HFF-Myc (cell line): ENCODE measurements around the gene PTGES3.
A peak's percentile ranks its signal among the peaks of the same experiment; 100 is the strongest.

Source experiments
- DNase-seq: peaks from one replicate; pipeline ENCODE4 v3.0.0-alpha.2; 2011; ENCODE audit warnings: low read depth; ENCODE audit errors: extremely low read depth
- H3K4me3 ChIP-seq: replicated peaks from 2 replicates; pipeline ENCODE4 v1.5.1; 2011; ENCODE audit warnings: low read depth, mild to moderate bottlenecking, control low read depth, low read length
- CTCF ChIP-seq: IDR thresholded peaks from 2 replicates; pipeline ENCODE4 v1.5.1; 2012; ENCODE audit warnings: mild to moderate bottlenecking, low read depth, low read length, control low read depth; ENCODE audit errors: missing control alignments

PTGES3 gene

GRCh38 chr12:56723889-56724700 lies 36.0 kb upstream of the PTGES3 start:
- no peak for DNase-seq
- H3K4me3 ChIP-seq = peak overlapping the region; percentile 95
- no peak for TF ChIP-seq CTCF

- DNase-seq = no peak
- H3K4me3 ChIP-seq = peak overlapping the region; percentile 95
- TF ChIP-seq CTCF = no peak
These were observed 35.3 kb upstream of the PTGES3 start for GRCh38 chr12:56723352-56723751.

- DNase-seq = no peak
- peak overlapping the region; percentile 95 for H3K4me3 ChIP-seq
- no peak for TF ChIP-seq CTCF
These were observed 34.7 kb upstream of the PTGES3 start for GRCh38 chr12:56722832-56723231.

- H3K4me3 ChIP-seq = peak overlapping the region; percentile 95
- TF ChIP-seq CTCF = no peak
These were observed 33.6 kb upstream of the PTGES3 start for GRCh38 chr12:56721721-56722120.

GRCh38 chr12:56721216-56721615 lies 33.1 kb upstream of the PTGES3 start:
- DNase-seq = no peak
- H3K4me3 ChIP-seq = peak overlapping the region; percentile 95
- no peak for TF ChIP-seq CTCF

More at GRCh38 chr12:56721721-56722120, 33.6 kb upstream of the PTGES3 start:
- no peak for DNase-seq

GRCh38 chr12:56720731-56721151 lies 32.7 kb upstream of the PTGES3 start:
- peak overlapping the region; percentile 95 for H3K4me3 ChIP-seq
- DNase-seq = no peak
- no peak for TF ChIP-seq CTCF
